Glutamatergic neuron (in vitro differentiated cells): Measurements from ENCODE around the gene ATP11A. TPM values are rescaled to one million over a fixed set of nuclear protein-coding genes. Genes with fewer than 3 reads are reported as not detected.
"Not testable (repeated sequence)": the region's sequence is repeated elsewhere in the genome, so short reads cannot be mapped to it uniquely, and the experiment has no call there.

Experiments
- DNase-seq: peaks from one replicate; pipeline ENCODE4 v3.0.0; 2022
- H3K27ac Mint-ChIP-seq: one replicate; pipeline ENCODE4 v1.8.0; 2020; ENCODE audit warnings: mild to moderate bottlenecking, mixed read lengths, inconsistent platforms; ENCODE audit not compliant: unreplicated experiment
- H3K27me3 Mint-ChIP-seq: one replicate; pipeline ENCODE4 v1.8.0; 2020; ENCODE audit warnings: mild to moderate bottlenecking, moderate library complexity, mixed read lengths, inconsistent platforms; ENCODE audit not compliant: unreplicated experiment
- H3K36me3 Mint-ChIP-seq: one replicate; pipeline ENCODE4 v1.8.0; 2020; ENCODE audit warnings: mild to moderate bottlenecking, mixed read lengths, inconsistent platforms; ENCODE audit not compliant: unreplicated experiment
- H3K4me1 Mint-ChIP-seq: one replicate; pipeline ENCODE4 v1.8.0; 2020; ENCODE audit warnings: mild to moderate bottlenecking, low read depth, mixed read lengths, inconsistent platforms; ENCODE audit not compliant: unreplicated experiment
- H3K4me3 Mint-ChIP-seq: one replicate; pipeline ENCODE4 v1.8.0; 2020; ENCODE audit warnings: mild to moderate bottlenecking, mixed read lengths, inconsistent platforms; ENCODE audit not compliant: unreplicated experiment
- H3K9me3 Mint-ChIP-seq: one replicate; pipeline ENCODE4 v1.8.0; 2020; ENCODE audit warnings: mild to moderate bottlenecking, moderate library complexity, mixed read lengths, inconsistent platforms; ENCODE audit not compliant: unreplicated experiment
- total RNA-seq: library from RNA; stranded (reverse); fragmentation: NEBNext Ultra II Directional; extraction: Animal tissue kit (Norgen Biotek cat#: 25700); gene quantifications from one replicate; pipeline ENCODE4 v1.2.1, GENCODE V29; 2021; ENCODE audit not compliant: unreplicated experiment
- TF ChIP-seq, protein P1 (sequence below): fragments of 200-600 bp; sonication (generic); IDR thresholded peaks from one replicate; pipeline ENCODE4 v1.5.0; 2021; ENCODE audit not compliant: partially characterized antibody, unreplicated experiment

Gene ATP11A
- total RNA-seq, 1 donor from 2014 or later = 127 TPM

DNA sequence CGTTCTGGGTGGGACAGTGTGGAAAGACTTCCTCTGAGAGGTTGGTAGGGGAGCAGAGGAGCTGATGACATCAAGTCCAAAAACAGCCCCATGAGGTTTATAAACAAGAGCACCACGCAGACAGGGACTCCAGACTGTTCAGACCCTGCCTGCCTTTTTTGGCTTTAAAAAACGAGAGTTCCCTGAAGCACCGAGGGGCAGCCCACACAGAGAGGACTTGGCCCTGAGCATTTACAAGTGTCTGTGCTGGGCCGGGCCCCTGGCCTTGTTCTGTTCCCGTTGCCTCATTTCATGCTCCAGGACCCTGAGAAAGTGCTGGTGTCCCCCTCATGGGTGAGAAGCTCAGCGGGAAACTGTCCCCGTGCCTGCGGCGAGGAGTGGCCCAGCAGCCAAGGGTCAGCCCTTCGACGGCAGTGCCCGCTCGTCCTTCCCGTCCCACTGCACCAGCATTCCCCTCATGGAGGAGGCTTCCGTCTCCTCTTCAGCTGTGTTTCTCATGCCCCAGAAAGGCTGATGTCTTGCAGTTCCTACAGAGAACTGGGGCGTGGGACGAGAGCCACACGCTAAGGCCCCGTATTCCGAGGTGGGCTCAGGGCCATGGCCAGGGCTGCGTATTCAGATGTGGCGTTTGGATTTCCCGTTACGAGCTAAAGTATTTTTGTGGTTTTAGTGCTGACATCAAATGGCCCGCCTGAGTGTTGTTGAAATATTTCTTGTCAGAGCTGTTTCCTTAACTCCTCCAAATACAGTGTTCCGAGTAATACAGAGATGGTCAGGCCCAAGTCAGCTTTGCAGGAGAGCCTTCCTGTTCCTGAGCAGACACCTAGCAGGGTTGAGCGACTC is 93.5 kb downstream of the ATP11A start:
- TF ChIP-seq, protein P1, sequence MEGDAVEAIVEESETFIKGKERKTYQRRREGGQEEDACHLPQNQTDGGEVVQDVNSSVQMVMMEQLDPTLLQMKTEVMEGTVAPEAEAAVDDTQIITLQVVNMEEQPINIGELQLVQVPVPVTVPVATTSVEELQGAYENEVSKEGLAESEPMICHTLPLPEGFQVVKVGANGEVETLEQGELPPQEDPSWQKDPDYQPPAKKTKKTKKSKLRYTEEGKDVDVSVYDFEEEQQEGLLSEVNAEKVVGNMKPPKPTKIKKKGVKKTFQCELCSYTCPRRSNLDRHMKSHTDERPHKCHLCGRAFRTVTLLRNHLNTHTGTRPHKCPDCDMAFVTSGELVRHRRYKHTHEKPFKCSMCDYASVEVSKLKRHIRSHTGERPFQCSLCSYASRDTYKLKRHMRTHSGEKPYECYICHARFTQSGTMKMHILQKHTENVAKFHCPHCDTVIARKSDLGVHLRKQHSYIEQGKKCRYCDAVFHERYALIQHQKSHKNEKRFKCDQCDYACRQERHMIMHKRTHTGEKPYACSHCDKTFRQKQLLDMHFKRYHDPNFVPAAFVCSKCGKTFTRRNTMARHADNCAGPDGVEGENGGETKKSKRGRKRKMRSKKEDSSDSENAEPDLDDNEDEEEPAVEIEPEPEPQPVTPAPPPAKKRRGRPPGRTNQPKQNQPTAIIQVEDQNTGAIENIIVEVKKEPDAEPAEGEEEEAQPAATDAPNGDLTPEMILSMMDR = no peak
- Mint-ChIP-seq H3K4me1 (peaks cover 23% of the 10 kb centered on the region), H3K36me3 (peaks cover 4% of the 10 kb centered on the region), H3K4me3 (no peak overlapping the region), H3K9me3 (peaks cover 4% of the 10 kb centered on the region), H3K27ac (no peak overlapping the region), H3K27me3 (peaks cover 2% of the 10 kb centered on the region)
- no peak for DNase-seq

DNA sequence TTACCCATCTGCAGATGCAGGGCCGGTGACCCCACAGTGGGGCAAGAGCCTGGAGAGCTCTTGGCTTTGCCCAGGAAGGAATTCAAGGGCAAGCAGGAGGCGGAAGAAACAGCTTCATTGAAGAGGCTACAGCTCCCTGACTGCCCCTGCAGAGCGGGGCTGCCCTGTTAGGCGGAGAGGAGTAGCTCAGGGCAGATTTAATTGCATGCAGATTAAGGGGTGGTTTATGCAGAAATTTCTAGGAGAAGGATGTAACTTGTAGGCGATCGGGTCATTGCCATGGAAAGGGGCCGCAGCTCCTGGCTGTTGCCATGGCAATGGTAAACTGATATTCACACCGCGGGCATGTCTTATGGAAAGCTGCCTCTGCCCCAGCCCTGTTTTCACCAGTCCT is 94.1 kb downstream of the ATP11A start:
- Mint-ChIP-seq H3K27me3 (peaks cover 2% of the 10 kb centered on the region), H3K4me3 (no peak overlapping the region), H3K27ac (no peak overlapping the region), H3K36me3 (peaks cover 4% of the 10 kb centered on the region), H3K4me1 (peaks cover 23% of the 10 kb centered on the region), H3K9me3 (peaks cover 7% of the 10 kb centered on the region)
- no peak for DNase-seq
- TF ChIP-seq, protein P1 = no peak

DNA sequence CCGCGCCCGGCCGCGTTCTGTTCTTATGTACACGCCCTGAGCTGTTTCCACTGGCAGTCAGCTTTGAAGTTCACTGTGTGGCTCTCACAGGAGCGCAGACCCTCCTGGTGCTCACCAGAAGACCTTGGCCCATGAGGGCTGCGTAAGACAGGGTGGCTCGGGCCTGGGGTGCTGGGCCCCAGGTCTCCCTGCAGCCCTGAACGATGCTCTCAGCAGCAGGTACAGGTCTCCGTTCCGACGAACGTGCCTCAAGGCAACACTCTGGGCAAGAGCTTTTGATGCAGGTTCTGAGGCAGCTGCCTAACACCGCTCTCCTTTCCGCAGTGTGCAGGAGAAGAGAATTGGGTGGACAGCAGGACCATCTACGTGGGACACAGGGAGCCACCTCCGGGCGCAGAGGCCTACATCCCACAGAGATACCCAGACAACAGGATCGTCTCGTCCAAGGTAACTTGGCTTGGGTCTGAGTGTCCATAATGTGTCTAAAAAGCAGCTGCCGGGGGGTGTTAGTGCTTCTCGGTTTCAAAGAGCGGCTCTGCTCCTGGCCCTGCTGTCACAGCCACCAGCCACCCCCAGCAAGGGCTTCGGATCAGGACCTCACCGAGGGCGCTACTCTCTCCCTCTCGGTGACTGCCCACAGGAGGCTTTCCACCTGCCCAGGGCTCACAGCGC is 95.1 kb downstream of the ATP11A start:
- Mint-ChIP-seq H3K27ac (no peak overlapping the region), H3K9me3 (peaks cover 7% of the 10 kb centered on the region), H3K4me1 (peaks cover 23% of the 10 kb centered on the region), H3K4me3 (no peak overlapping the region), H3K27me3 (peaks cover 2% of the 10 kb centered on the region), H3K36me3 (peaks cover 4% of the 10 kb centered on the region)
- TF ChIP-seq, protein P1 = no peak
- DNase-seq = no peak

DNA sequence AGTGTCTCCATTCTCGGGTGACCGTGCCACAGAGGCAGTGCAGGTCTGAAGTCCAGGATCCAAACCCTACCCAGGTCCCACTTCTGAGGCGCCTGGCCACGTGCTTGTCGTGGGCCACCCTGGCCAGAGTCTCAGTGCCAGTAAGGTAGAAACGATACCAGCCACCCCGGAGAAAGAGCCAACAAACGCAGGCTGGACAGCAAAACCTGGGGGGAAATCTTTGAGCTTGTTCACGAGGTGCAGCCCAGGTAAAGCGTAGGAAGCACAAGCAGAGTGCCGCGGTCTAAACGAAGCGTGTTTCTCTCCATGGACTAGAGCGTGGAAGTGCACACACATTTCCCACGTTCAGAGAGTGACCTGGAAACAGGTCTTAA is 95.6 kb downstream of the ATP11A start:
- H3K4me3 Mint-ChIP-seq = no peak overlapping the region
- no peak overlapping the region for H3K27ac Mint-ChIP-seq
- H3K36me3 Mint-ChIP-seq = peaks cover 4% of the 10 kb centered on the region
- DNase-seq = no peak
- peaks cover 2% of the 10 kb centered on the region for H3K27me3 Mint-ChIP-seq
- peaks cover 20% of the 10 kb centered on the region for H3K4me1 Mint-ChIP-seq
- peaks cover 7% of the 10 kb centered on the region for H3K9me3 Mint-ChIP-seq
- TF ChIP-seq, protein P1 = no peak

DNA sequence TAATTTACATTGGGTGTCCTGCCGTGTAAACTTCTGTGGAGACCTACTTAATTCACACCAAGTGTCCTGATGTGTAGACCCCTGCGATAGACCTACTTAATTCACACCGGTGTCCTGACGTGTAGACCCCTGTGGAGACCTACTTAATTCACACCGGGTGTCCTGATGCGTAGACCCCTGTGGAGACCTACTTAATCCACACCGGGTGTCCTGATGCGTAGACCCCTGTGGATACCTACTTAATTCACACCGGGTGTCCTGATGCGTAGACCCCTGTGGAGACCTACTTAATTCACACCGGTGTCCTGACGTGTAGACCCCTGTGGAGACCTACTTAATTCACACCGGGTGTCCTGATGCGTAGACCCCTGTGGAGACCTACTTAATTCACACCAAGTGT is 97.0 kb downstream of the ATP11A start:
- H3K9me3 Mint-ChIP-seq, H3K4me3 Mint-ChIP-seq, H3K36me3 Mint-ChIP-seq, DNase-seq, H3K27ac Mint-ChIP-seq, H3K27me3 Mint-ChIP-seq: not testable (repeated sequence)
- H3K4me1 Mint-ChIP-seq = peaks cover 15% of the 10 kb centered on the region
